ENCODE data around the gene PADI3. TPM values are rescaled to one million over a fixed set of nuclear protein-coding genes. Genes with fewer than 3 reads are reported as not detected.

Gene PADI3
- total and polyA plus RNA-seq, 11 donors = not detected

DNA sequence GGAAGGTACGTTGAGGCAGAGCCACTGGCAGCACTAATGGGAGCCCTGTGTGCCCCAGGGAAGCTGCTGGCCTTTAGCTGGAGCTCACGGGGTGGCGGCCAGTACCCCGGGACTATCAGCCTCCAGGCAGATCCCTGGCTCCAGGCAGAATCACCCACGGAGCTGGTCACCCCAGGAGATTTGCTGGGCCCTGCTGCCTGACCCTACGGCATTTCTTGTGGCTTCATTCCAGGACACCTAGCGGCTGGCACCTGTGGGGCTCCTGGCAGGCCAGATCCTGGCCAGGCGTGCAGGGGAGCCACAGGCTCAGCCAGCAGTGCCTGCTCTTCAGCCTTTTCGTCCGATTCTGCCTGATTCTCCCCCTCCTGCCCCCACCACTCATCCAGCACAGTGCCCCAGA, 36.9 kb upstream of the PADI3 start:
- Histone ChIP-seq H3K9me3 (no peaks in the 10 kb centered on the region), H3K27ac (no peak overlapping the region), H3K36me3 (no peaks in the 10 kb centered on the region), H3K4me1 (peaks cover 0 to 21% (median 0%) of the 10 kb centered on the region in 12 donors), H3K4me3 (no peak overlapping the region), H3K27me3 (peaks cover 8 to 47% (median 23%) of the 10 kb centered on the region in 9 donors)
- WGBS, 4 donors = 67 to 75% (median 70%) methylated on average over 3 to 10 of the region's 10 CpGs
- DNase-seq (no peak), ATAC-seq (no peak)
- intact Hi-C loops (cut with DNase I) = no loop called here
- TF ChIP-seq CTCF (IDR thresholded peaks at IDR 0.05) (no peak), POLR2A (IDR thresholded peaks at IDR 0.05) (no peak)

DNA sequence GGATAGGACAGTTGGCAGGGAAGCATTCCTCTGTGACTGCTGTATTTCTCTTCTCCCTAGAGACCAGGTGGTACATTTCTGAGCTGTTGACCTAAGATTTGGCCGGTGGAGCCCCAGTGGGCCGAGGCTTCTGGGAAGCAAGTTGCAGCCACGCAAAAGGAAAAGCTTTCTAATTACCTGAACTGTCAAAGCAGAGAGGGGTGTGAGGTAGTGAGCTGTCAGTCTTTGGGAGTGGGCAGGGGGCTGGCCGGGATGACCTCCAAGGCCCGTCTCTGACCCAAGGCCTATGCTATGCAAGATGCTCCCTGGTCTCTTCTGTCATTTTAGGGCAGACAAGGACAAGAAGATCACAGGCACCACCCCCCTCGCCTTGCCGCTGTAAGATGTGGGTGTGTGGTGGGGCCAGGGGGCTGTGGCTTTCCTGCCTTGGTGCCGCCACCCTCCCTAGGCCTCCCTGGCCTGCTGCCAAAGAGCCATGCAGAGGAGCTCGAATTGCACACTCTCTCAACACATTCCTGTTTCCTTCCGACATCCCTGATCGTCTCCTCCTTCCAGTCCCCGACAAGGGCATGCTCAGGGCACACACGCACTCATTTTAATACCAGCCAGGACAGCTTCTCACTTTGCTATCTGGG, 36.3 kb upstream of the PADI3 start:
- intact Hi-C loops (cut with DNase I) = no loop called here
- H3K27me3 ChIP-seq = peaks cover 8 to 50% (median 26%) of the 10 kb centered on the region in 9 donors
- DNase-seq = no peak

DNA sequence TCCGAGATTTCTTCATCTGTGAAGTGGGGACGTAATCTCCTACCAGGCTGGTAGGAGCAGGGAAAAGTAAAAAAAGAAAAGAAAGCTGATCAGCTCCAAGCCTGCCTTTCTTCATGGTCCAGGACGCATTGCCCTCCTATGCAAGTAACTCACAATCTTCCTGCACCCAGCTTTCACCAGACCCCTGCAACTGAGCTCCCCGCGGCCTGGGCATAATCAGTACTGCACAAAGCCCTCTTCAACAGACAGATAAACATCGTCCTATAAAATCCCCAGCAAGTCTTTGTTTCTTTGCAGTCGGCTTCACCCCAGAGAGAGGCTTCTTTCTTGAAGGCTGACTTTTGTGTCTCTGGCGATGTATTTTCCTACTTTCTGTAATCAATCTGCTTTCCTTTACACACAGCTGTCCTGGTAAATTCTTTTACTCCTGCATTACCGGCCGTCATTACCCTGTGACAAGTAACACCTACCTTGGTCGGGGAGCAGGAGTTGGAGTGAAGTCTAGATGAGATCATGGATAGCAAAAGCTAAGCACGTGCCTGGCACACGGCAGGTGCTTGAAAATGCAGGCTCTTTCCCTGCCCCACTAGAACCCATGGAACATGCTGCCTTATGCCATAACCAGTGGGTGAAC, 35.6 kb upstream of the PADI3 start:
- DNase-seq (no peak), ATAC-seq (no peak)
- Histone ChIP-seq H3K36me3 (no peaks in the 10 kb centered on the region), H3K27me3 (peaks cover 8 to 55% (median 26%) of the 10 kb centered on the region in 9 donors), H3K4me1 (peaks cover 0 to 8% (median 0%) of the 10 kb centered on the region in 12 donors), H3K4me3 (no peak overlapping the region), H3K9me3 (no peaks in the 10 kb centered on the region), H3K27ac (no peak overlapping the region)
- intact Hi-C loops (cut with DNase I) = no loop called here
- 30 to 34% (median 32%) methylated on average over 13 of the region's 13 CpGs for WGBS, 4 donors
- TF ChIP-seq CTCF (IDR thresholded peaks at IDR 0.05) = no peak
- TF ChIP-seq POLR2A (IDR thresholded peaks at IDR 0.05) = no peak

More for the DNA sequence above, 36.3 kb upstream of the PADI3 start:
- Histone ChIP-seq H3K4me3 (no peak overlapping the region), H3K36me3 (no peaks in the 10 kb centered on the region), H3K27ac (no peak overlapping the region), H3K9me3 (no peaks in the 10 kb centered on the region), H3K4me1 (peaks cover 0 to 15% (median 0%) of the 10 kb centered on the region in 12 donors)
- TF ChIP-seq POLR2A (IDR thresholded peaks at IDR 0.05) (no peak), CTCF (IDR thresholded peaks at IDR 0.05) (no peak)
- ATAC-seq = no peak
- WGBS, 4 donors = 20 to 24% (median 21%) methylated on average over 13 of the region's 13 CpGs

- H3K36me3 ChIP-seq = no peaks in the 10 kb centered on the region
- no peak for ATAC-seq
- DNase-seq = no peak
- intact Hi-C loops (cut with DNase I) = no loop called here
- 76 to 89% (median 82%) methylated on average over 9 of the region's 9 CpGs for WGBS, 4 donors
- H3K4me1 ChIP-seq = peaks cover 0 to 8% (median 0%) of the 10 kb centered on the region in 12 donors
- H3K27ac ChIP-seq = no peak overlapping the region
- TF ChIP-seq POLR2A (IDR thresholded peaks at IDR 0.05) (no peak), CTCF (IDR thresholded peaks at IDR 0.05) (no peak)
- H3K4me3 ChIP-seq = no peak overlapping the region
- H3K9me3 ChIP-seq = no peaks in the 10 kb centered on the region
- peaks cover 8 to 58% (median 26%) of the 10 kb centered on the region in 9 donors for H3K27me3 ChIP-seq
These were observed 35.1 kb upstream of the PADI3 start for GRCh38 chr1:17213782-17214148.

Measured in heart left ventricle (tissue), 16 donors.